Fibroblast of lung (primary cell): ENCODE results near the gene GYPC.
"Not testable (repeated sequence)": the region's sequence is repeated elsewhere in the genome, so short reads cannot be mapped to it uniquely, and the experiment has no call there.

Experiments used
- EZH2 ChIP-seq: IDR thresholded peaks from 2 replicates; pipeline ENCODE4 v1.5.1; 2012; ENCODE audit warnings: low read length, control low read depth, mild to moderate bottlenecking; ENCODE audit errors: missing control alignments
- TF ChIP-seq, protein P1 (sequence below), 2 donors: IDR thresholded peaks in 1 of 2; conservative IDR thresholded peaks in 1 of 2; 1 replicate in 1 of 2; 2 replicates in 1 of 2; pipeline ENCODE4 v1.5.1; 2011 to 2012; ENCODE audit warnings: low read length in 2 of 2, control low read depth in 1 of 2, inconsistent platforms in 1 of 2, low read depth in 1 of 2, mild to moderate bottlenecking in 1 of 2

DNA sequence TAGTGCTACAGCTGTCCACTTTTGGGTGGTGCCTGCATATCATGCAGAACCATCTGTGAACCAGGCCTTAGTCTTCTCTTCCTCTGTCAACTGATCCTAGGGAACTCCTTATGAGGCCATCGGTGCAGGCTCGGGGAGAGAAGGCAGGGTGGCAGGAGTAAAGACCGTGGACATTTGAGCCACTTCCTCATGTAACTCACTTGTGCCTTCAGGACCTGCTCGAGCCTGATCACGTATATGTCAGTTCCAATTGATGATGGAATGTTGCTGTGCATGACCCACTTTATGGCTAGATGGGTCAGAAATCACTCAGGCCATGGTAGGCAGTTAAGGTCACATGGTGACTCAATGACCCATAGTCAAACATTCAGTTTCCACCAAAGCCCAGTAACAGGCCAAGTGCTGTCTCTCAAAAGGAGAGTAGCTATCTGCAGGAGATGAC, 7.6 kb upstream of the GYPC start:
- TF ChIP-seq, protein P1, sequence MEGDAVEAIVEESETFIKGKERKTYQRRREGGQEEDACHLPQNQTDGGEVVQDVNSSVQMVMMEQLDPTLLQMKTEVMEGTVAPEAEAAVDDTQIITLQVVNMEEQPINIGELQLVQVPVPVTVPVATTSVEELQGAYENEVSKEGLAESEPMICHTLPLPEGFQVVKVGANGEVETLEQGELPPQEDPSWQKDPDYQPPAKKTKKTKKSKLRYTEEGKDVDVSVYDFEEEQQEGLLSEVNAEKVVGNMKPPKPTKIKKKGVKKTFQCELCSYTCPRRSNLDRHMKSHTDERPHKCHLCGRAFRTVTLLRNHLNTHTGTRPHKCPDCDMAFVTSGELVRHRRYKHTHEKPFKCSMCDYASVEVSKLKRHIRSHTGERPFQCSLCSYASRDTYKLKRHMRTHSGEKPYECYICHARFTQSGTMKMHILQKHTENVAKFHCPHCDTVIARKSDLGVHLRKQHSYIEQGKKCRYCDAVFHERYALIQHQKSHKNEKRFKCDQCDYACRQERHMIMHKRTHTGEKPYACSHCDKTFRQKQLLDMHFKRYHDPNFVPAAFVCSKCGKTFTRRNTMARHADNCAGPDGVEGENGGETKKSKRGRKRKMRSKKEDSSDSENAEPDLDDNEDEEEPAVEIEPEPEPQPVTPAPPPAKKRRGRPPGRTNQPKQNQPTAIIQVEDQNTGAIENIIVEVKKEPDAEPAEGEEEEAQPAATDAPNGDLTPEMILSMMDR (conservative IDR thresholded peaks at IDR 0.05 in 1 of 2, IDR thresholded peaks at IDR 0.05 in 1 of 2; ENCODE audit: low read depth in 1 of 2, low read length in 2 of 2): not testable (repeated sequence)
- TF ChIP-seq EZH2: not testable (repeated sequence)
